Smooth muscle cell (in vitro differentiated cells): ENCODE results near the gene ACHE. TPM values are rescaled to one million over a fixed set of nuclear protein-coding genes. Genes with fewer than 3 reads are reported as not detected.

Source experiments
- DNase-seq: peaks from one replicate; lab custom pipeline; 2025; ENCODE audit not compliant: unreplicated experiment; lab: John Stamatoyannopoulos, UW
- H2AFZ ChIP-seq: fragments of 200-600 bp; sonication (generic); 2 replicates; pipeline ENCODE4 v1.6.0; 2016; ENCODE audit warnings: antibody characterized with exemption, low read depth, mild to moderate bottlenecking
- H3F3A ChIP-seq: fragments of 200-600 bp; sonication (generic); 2 replicates; pipeline ENCODE4 v1.6.0; 2017; ENCODE audit warnings: antibody characterized with exemption, low read depth
- H3K27ac ChIP-seq: fragments of 200-600 bp; sonication (generic); 2 replicates; pipeline ENCODE4 v1.5.1; 2016; ENCODE audit warnings: low read depth, mild to moderate bottlenecking
- H3K27me3 ChIP-seq: fragments of 200-600 bp; sonication (generic); 2 replicates; pipeline ENCODE4 v1.6.1; 2016; ENCODE audit warnings: low read depth, mild to moderate bottlenecking
- H3K36me3 ChIP-seq: fragments of 200-600 bp; sonication (generic); 2 replicates; pipeline ENCODE4 v1.5.1; 2016; ENCODE audit warnings: low read depth
- H3K4me1 ChIP-seq: fragments of 200-600 bp; sonication (generic); 2 replicates; pipeline ENCODE4 v1.5.1; 2016; ENCODE audit warnings: low read depth
- H3K4me2 ChIP-seq: fragments of 200-600 bp; sonication (generic); 2 replicates; pipeline ENCODE4 v1.6.0; 2016; ENCODE audit warnings: mild to moderate bottlenecking
- H3K4me3 ChIP-seq: fragments of 200-600 bp; sonication (generic); 2 replicates; pipeline ENCODE4 v1.5.1; 2016; ENCODE audit warnings: mild to moderate bottlenecking
- H3K79me2 ChIP-seq: fragments of 200-600 bp; sonication (generic); 2 replicates; pipeline ENCODE4 v1.6.0; 2016; ENCODE audit warnings: low read depth, mild to moderate bottlenecking
- H3K9ac ChIP-seq: fragments of 200-600 bp; sonication (generic); 2 replicates; pipeline ENCODE4 v1.6.0; 2016; ENCODE audit warnings: low read depth
- H3K9me3 ChIP-seq: fragments of 200-600 bp; sonication (generic); replicated peaks from 2 replicates; pipeline ENCODE4 v1.5.1; 2016; ENCODE audit warnings: low read depth
- H4K20me1 ChIP-seq: fragments of 200-600 bp; sonication (generic); 2 replicates; pipeline ENCODE4 v1.6.0; 2016; ENCODE audit warnings: low read depth
- WGBS: methylation state at CpG from one replicate; pipeline ENCODE4 v1.1.7; 2016; ENCODE audit warnings: low lambda C conversion rate; 5-methylcytosine and 5-hydroxymethylcytosine counted together
- polyA plus RNA-seq: library from polyadenylated mRNA; unstranded; fragments of >200 nt; fragmentation: Nextera tagmentation; extraction: Ambion mirVana; gene quantifications from 2 replicates; pipeline ENCODE4 v1.2.1, GENCODE V29; 2016
- total RNA-seq: library from RNA; depleted of rRNA; stranded (reverse); fragments of >200 nt; gene quantifications from 2 replicates; pipeline ENCODE4 v1.2.3, GENCODE V29; 2014
- TF ChIP-seq, protein P1 (sequence below): fragments of 200-600 bp; sonication (generic); IDR thresholded peaks from 2 replicates; pipeline ENCODE4 v1.5.1; 2017; ENCODE audit warnings: borderline replicate concordance, mild to moderate bottlenecking, antibody characterized with exemption; ENCODE audit not compliant: insufficient read depth, poor library complexity, severe bottlenecking

ACHE gene
- total and polyA plus RNA-seq, 2 experiments from 2014 or later: 2.6 to 3.5 TPM

DNA sequence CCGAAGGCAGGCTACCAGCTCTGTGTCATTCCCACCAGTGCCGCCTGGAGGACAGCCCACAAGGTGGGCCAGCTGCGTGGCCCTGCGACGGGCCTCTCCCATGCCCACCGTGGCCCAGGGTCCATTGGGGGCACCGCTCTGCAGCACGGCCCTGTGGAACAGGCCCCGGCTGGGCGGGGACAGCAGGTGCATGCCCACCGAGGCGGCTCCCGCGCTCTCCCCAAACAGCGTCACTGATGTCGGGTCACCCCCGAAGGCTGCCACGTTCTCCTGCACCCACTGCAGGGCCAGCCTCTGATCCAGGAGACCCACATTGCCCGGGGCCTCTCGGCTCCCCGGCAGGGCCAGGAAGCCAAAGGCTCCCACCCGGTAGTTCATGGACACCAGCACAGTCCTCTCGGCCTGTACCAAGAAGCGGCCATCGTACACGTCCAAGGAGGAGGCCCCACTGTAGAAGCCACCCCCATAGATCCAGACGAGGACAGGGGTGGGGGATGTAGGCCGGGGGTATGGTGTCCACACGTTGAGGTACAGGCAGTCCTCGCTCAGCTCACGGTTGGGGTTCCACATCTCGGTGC is 2.3 kb downstream of the ACHE start:
- WGBS: 96% methylated on average over 31 of the region's 32 CpGs
- TF ChIP-seq, protein P1, sequence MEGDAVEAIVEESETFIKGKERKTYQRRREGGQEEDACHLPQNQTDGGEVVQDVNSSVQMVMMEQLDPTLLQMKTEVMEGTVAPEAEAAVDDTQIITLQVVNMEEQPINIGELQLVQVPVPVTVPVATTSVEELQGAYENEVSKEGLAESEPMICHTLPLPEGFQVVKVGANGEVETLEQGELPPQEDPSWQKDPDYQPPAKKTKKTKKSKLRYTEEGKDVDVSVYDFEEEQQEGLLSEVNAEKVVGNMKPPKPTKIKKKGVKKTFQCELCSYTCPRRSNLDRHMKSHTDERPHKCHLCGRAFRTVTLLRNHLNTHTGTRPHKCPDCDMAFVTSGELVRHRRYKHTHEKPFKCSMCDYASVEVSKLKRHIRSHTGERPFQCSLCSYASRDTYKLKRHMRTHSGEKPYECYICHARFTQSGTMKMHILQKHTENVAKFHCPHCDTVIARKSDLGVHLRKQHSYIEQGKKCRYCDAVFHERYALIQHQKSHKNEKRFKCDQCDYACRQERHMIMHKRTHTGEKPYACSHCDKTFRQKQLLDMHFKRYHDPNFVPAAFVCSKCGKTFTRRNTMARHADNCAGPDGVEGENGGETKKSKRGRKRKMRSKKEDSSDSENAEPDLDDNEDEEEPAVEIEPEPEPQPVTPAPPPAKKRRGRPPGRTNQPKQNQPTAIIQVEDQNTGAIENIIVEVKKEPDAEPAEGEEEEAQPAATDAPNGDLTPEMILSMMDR: no peak
- Histone ChIP-seq H3K27ac (no peak overlapping the region), H3K27me3 (peaks cover 26% of the 10 kb centered on the region), H2AFZ (no peak overlapping the region), H3K4me1 (peaks cover 36% of the 10 kb centered on the region), H3K79me2 (peaks cover 8% of the 10 kb centered on the region), H3K4me2 (no peak overlapping the region), H3K36me3 (no peaks in the 10 kb centered on the region), H3F3A (peaks cover 2% of the 10 kb centered on the region), H3K9ac (no peak overlapping the region), H3K9me3 (no peaks in the 10 kb centered on the region), H3K4me3 (no peak overlapping the region), H4K20me1 (peaks cover 3% of the 10 kb centered on the region)
- no peak for DNase-seq

GRCh38 chr7:100892364-100893317 is 3.0 kb downstream of the ACHE start:
- TF ChIP-seq, protein P1: no peak
- WGBS: 94% methylated on average over 33 of the region's 44 CpGs
- H3K27ac ChIP-seq: no peak overlapping the region
- H3K9ac ChIP-seq: no peak overlapping the region
- no peaks in the 10 kb centered on the region for H3K36me3 ChIP-seq
- DNase-seq: no peak
- no peak overlapping the region for H3K4me2 ChIP-seq
- no peak overlapping the region for H3K4me3 ChIP-seq
- peaks cover 16% of the 10 kb centered on the region for H3K79me2 ChIP-seq
- H3K27me3 ChIP-seq: peaks cover 22% of the 10 kb centered on the region
- peaks cover 41% of the 10 kb centered on the region for H3K4me1 ChIP-seq
- no peak overlapping the region for H2AFZ ChIP-seq
- H3F3A ChIP-seq: peaks cover 10% of the 10 kb centered on the region
- H4K20me1 ChIP-seq: peaks cover 9% of the 10 kb centered on the region
- no peaks in the 10 kb centered on the region for H3K9me3 ChIP-seq

DNA sequence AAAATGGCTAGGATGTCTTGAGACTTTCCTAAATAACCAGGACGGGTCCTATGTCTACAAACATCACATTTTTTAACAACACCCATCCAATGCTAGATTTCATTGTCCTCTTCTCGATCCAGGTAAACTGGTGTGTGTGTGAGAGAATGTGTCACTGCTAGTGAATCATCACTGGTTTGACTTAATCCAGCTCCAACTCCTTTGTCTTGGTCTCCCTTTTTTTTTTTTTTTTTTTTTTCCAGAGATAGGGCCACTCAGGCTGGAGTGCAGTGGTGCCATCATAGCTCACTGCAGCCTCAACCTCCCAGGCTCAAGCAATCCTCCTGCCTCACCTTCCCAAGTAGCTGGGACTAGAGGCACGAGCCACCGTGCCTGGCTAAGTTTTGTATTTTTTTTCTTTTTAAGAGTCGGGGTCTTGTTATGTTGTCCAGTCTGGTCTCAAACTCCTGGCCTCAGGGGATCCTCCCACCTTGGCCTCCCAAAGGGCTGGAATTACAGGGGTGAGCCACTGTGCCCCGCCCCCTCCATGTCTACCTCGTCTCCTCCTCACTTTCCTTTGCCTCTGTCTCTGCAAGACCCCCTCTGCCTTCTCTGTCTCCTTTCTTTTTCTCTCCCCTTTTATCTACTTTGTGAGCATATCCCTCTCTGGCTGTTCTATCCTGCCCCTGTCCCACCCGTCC is 4.0 kb downstream of the ACHE start:
- H3K27me3 ChIP-seq: peaks cover 14% of the 10 kb centered on the region
- peak overlapping the region; percentile 99 for H3K4me2 ChIP-seq
- H3F3A ChIP-seq: peaks cover 19% of the 10 kb centered on the region
- H3K4me1 ChIP-seq: peaks cover 41% of the 10 kb centered on the region
- H3K36me3 ChIP-seq: no peaks in the 10 kb centered on the region
- peaks cover 21% of the 10 kb centered on the region for H3K79me2 ChIP-seq
- H3K9ac ChIP-seq: no peak overlapping the region
- H3K4me3 ChIP-seq: peak overlapping the region; percentile 64
- H4K20me1 ChIP-seq: peaks cover 9% of the 10 kb centered on the region
- H3K27ac ChIP-seq: peak overlapping the region; percentile 88
- H3K9me3 ChIP-seq: no peaks in the 10 kb centered on the region
- DNase-seq: no peak
- 80% methylated on average over 8 of the region's 8 CpGs for WGBS
- TF ChIP-seq, protein P1: no peak
- no peak overlapping the region for H2AFZ ChIP-seq
